Measurements from ENCODE around the gene NRP1.

DNA sequence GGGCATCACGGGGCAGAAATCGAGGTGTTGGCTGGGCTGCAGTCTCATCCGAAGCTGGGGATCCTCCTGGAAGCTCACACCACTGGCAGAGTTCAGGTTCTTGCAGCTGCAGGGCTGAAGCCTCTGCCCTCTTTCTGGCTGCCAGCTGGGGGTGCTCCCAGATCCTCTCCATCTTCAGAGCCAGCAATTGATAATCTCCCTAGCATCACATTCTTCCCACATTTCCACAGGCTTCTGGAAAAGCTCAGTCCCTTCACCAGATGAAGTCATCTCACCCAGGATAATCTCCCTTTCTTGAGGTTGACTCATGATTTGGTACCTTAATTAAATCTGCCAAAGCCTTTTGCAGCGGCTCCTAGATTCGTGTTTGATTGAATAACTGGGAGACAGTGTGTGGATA, 55.2 kb downstream of the NRP1 start:
- TF ChIP-seq POLR2A (IDR thresholded peaks at IDR 0.05) = no peak
- TF ChIP-seq, protein P1, sequence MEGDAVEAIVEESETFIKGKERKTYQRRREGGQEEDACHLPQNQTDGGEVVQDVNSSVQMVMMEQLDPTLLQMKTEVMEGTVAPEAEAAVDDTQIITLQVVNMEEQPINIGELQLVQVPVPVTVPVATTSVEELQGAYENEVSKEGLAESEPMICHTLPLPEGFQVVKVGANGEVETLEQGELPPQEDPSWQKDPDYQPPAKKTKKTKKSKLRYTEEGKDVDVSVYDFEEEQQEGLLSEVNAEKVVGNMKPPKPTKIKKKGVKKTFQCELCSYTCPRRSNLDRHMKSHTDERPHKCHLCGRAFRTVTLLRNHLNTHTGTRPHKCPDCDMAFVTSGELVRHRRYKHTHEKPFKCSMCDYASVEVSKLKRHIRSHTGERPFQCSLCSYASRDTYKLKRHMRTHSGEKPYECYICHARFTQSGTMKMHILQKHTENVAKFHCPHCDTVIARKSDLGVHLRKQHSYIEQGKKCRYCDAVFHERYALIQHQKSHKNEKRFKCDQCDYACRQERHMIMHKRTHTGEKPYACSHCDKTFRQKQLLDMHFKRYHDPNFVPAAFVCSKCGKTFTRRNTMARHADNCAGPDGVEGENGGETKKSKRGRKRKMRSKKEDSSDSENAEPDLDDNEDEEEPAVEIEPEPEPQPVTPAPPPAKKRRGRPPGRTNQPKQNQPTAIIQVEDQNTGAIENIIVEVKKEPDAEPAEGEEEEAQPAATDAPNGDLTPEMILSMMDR (IDR thresholded peaks at IDR 0.05) = no peak
